Ovary (tissue), 9 donors: ENCODE data around the gene IQSEC1. TPM values are rescaled to one million over a fixed set of nuclear protein-coding genes. Genes with fewer than 3 reads are reported as not detected.

ENCODE experiments used
- DNase-seq, 5 donors: peaks; one replicate each; pipeline ENCODE4 v3.0.0-alpha.2; 2019 to 2020
- H3K27ac ChIP-seq, 2 donors: fragments of 200-600 bp; one replicate each; pipeline versions ENCODE4 v1.5.1 to v1.8.0; 2019 to 2022
- H3K27me3 ChIP-seq: fragments of 200-600 bp; one replicate; pipeline ENCODE4 v1.8.0; 2022
- H3K36me3 ChIP-seq: fragments of 200-600 bp; sonication (generic); one replicate; pipeline ENCODE4 v1.5.1; 2019
- H3K4me1 ChIP-seq: one replicate; pipeline ENCODE4 v1.8.1; 2013; ENCODE audit warnings: mild to moderate bottlenecking, moderate library complexity; ENCODE audit not compliant: insufficient read depth
- H3K4me3 ChIP-seq: fragments of 200-600 bp; sonication (generic); one replicate; pipeline ENCODE4 v1.5.1; 2017
- H3K9me3 ChIP-seq, 2 donors: fragments of 200-600 bp in 1 of 2; sonication (generic) in 1 of 2; one replicate each; pipeline versions ENCODE4 v1.5.1 to v1.8.1; 2013 to 2019; ENCODE audit warnings: mild to moderate bottlenecking in 1 of 2, moderate library complexity in 1 of 2
- CTCF ChIP-seq, 3 donors: fragments of 450-650 bp in 2 of 3; fragments of 200-600 bp in 1 of 3; IDR thresholded peaks; one replicate each; pipeline versions ENCODE4 v1.5.1 to v1.8.0; 2016 to 2022; ENCODE audit warnings: antibody characterized with exemption in 3 of 3, mild to moderate bottlenecking in 1 of 3
- EP300 ChIP-seq: sonication (generic); formaldehyde crosslinking; IDR thresholded peaks from one replicate; pipeline ENCODE4 v1.6.1; 2017; ENCODE audit warnings: antibody characterized with exemption
- POLR2A ChIP-seq: fragments of 450-650 bp; IDR thresholded peaks from one replicate; pipeline ENCODE4 v1.6.1; 2017; ENCODE audit warnings: antibody characterized with exemption, mild to moderate bottlenecking, moderate library complexity
- WGBS, 3 donors: extraction: QIAGEN DNeasy Blood & Tissue Kit in 1 of 3; methylation state at CpG; one replicate each; pipeline versions ENCODE4 v1.1.5 to v1.1.7; 2013 to 2017; 5-methylcytosine and 5-hydroxymethylcytosine counted together
- intact Hi-C, 4 donors: fragments of 100-400 bp; cut with DNase I; formaldehyde crosslinking; loops; one replicate each; pipeline versions ENCODE4 v1.11.0 to v1.15.1; 2022 to 2023
- polyA plus RNA-seq, 2 donors: library from polyadenylated mRNA; stranded (reverse); fragments of 200-250 nt in 1 of 2; fragments of 350-450 nt in 1 of 2; fragmentation: Illumina TruSeq in 1 of 2; extraction: RNeasy Lipid Tissue Mini Kit (QIAGEN cat#74804) in 1 of 2; gene quantifications; one replicate each; pipeline ENCODE4 v1.2.3, GENCODE V29; 2013 to 2014
- total RNA-seq, 7 donors: library from RNA; depleted of rRNA in 2 of 7; stranded (reverse); fragments of >200 nt in 2 of 7; fragmentation: NEBNext Ultra II Directional in 3 of 7; extraction: Animal tissue kit (Norgen Biotek cat#: 25700) in 3 of 7; gene quantifications; one replicate each; pipeline versions ENCODE4 v1.1.0 to v1.2.4, GENCODE V29; 2016 to 2023
- donor health status: DM: no; HTN: no; CAD: no; lungs with moderate emphysema.
- donor health status: DM: no; HTN: no; CAD: no.
- donor health status: Bipolar disorder and iron deficiency.
- donor health status: DM: yes; HTN: yes; CAD: no.
- donor health status: DM: no; HTN: no; CAD: no.
- donor health status: DM: yes; HTN: yes; CAD: no.

IQSEC1 gene
- total and polyA plus RNA-seq, 9 donors = 20.9 to 55.4 (median 45.1) TPM

- Histone ChIP-seq H3K4me3 (no peak overlapping the region), H3K27ac (no peak overlapping the region), H3K4me1 (peaks cover 4% of the 10 kb centered on the region), H3K9me3 (no peaks in the 10 kb centered on the region), H3K27me3 (no peaks in the 10 kb centered on the region), H3K36me3 (no peaks in the 10 kb centered on the region)
- TF ChIP-seq EP300 = no peak
- no peak for TF ChIP-seq POLR2A
- no peak for TF ChIP-seq CTCF (IDR thresholded peaks at IDR 0.05)
- DNase-seq = no peak
- 92 to 95% (median 92%) methylated on average over 7 of the region's 7 CpGs for WGBS, 3 donors
- intact Hi-C loops = no loop called here
Measured at GRCh38 chr3:13027154-13027553, 46.1 kb downstream of the IQSEC1 start.

GRCh38 chr3:13026534-13026933, 46.7 kb downstream of the IQSEC1 start:
- TF ChIP-seq EP300 = no peak
- TF ChIP-seq CTCF (IDR thresholded peaks at IDR 0.05) = no peak
- TF ChIP-seq POLR2A = no peak
- DNase-seq = no peak
- Histone ChIP-seq H3K4me3 (no peak overlapping the region), H3K36me3 (no peaks in the 10 kb centered on the region), H3K4me1 (peaks cover 11% of the 10 kb centered on the region), H3K27me3 (no peaks in the 10 kb centered on the region), H3K27ac (no peak overlapping the region), H3K9me3 (no peaks in the 10 kb centered on the region)
- WGBS, 3 donors = 79 to 84% (median 80%) methylated on average over 3 of the region's 3 CpGs
- intact Hi-C loops = no loop called here

GRCh38 chr3:13025778-13026518, 47.3 kb downstream of the IQSEC1 start:
- no peak for TF ChIP-seq EP300
- no peak for TF ChIP-seq POLR2A
- TF ChIP-seq CTCF (IDR thresholded peaks at IDR 0.05) = no peak
- H3K4me1 ChIP-seq = peaks cover 13% of the 10 kb centered on the region
- H3K36me3 ChIP-seq = no peaks in the 10 kb centered on the region
- H3K4me3 ChIP-seq = no peak overlapping the region
- intact Hi-C loops = no loop called here
- no peaks in the 10 kb centered on the region for H3K9me3 ChIP-seq
- no peak for DNase-seq
- 87 to 93% (median 90%) methylated on average over 10 of the region's 10 CpGs for WGBS, 3 donors
- no peaks in the 10 kb centered on the region for H3K27me3 ChIP-seq
- H3K27ac ChIP-seq = no peak overlapping the region

- WGBS, 3 donors = 75 to 77% (median 76%) methylated on average over 8 of the region's 8 CpGs
- intact Hi-C loops = no loop called here
- Histone ChIP-seq H3K36me3 (no peaks in the 10 kb centered on the region), H3K27me3 (no peaks in the 10 kb centered on the region), H3K4me1 (peaks cover 13% of the 10 kb centered on the region), H3K4me3 (no peak overlapping the region), H3K27ac (no peak overlapping the region), H3K9me3 (no peaks in the 10 kb centered on the region)
- peak in 1 of 5 donors; percentile 36 for DNase-seq
- TF ChIP-seq CTCF (IDR thresholded peaks at IDR 0.05) (no peak), EP300 (no peak), POLR2A (no peak)
Measured at GRCh38 chr3:13025090-13025489, 48.1 kb downstream of the IQSEC1 start.
